Measurements from ENCODE around the gene TGFB1. TPM values are rescaled to one million over a fixed set of nuclear protein-coding genes. Genes with fewer than 3 reads are reported as not detected.

TGFB1 gene
- total RNA-seq, 1 experiment from 2014 or later: 30.1 TPM

DNA sequence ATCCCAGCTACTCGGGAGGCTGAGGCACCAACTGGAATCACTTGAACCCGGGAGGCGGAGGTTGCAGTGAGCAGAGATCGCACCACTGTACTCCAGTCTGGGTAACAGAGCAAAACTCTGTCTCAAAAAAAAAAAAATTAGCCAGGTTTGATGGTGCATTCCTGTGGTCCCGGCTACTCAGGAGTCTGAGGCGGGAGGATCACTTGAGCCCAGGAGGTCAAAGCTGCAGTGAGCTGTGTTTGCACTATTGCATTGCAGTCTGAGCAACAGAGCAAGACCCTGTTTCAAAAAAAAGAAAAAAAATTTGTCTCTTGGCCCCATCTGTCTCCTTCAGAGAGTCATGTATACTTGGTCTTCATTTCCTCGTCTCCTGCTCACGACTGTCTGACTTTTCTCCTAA lies 42.1 kb downstream of the TGFB1 start:
- Mint-ChIP-seq H3K27me3 (ENCODE audit: low read depth) (peaks cover 1% of the 10 kb centered on the region; the same call in 1 of the 2 replicates), H3K4me3 (peak overlapping the region; percentile 19 to 92; a peak in 3 of 5 replicates), H3K4me1 (peaks cover 20 to 33% of the 10 kb centered on the region in 2 experiments), H3K27ac (peak overlapping the region in 1 of 3 experiments; percentile 6; a peak in 1 of 7 replicates), H3K9me3 (peaks cover 0 to 3% of the 10 kb centered on the region in 2 experiments; a peak in 1 of 5 replicates), H3K36me3 (ENCODE audit: insufficient read depth in 1 of 3, low read depth in 3 of 3) (peaks cover 20 to 50% (median 49%) of the 10 kb centered on the region in 3 experiments)
- H2BK20ac ChIP-seq (ENCODE audit: low read depth, low read length, poor library complexity, severe bottlenecking): no peak overlapping the region
- no peak overlapping the region for H3K4ac ChIP-seq (ENCODE audit: low read depth, low read length)
- H4K20me1 ChIP-seq (ENCODE audit: control insufficient read depth, insufficient read depth, insufficient read length): peaks cover 2% of the 10 kb centered on the region
- no peak overlapping the region for H3K18ac ChIP-seq (ENCODE audit: insufficient read length, low read depth, low read length)
- no peak overlapping the region for H2BK12ac ChIP-seq (ENCODE audit: insufficient read length, low read depth, low read length)
- H2AK5ac ChIP-seq (ENCODE audit: insufficient read length, low read length): no peak overlapping the region
- H3K4me2 ChIP-seq (ENCODE audit: insufficient read depth, insufficient read length, low read length): no peak overlapping the region
- TF ChIP-seq, protein P1, sequence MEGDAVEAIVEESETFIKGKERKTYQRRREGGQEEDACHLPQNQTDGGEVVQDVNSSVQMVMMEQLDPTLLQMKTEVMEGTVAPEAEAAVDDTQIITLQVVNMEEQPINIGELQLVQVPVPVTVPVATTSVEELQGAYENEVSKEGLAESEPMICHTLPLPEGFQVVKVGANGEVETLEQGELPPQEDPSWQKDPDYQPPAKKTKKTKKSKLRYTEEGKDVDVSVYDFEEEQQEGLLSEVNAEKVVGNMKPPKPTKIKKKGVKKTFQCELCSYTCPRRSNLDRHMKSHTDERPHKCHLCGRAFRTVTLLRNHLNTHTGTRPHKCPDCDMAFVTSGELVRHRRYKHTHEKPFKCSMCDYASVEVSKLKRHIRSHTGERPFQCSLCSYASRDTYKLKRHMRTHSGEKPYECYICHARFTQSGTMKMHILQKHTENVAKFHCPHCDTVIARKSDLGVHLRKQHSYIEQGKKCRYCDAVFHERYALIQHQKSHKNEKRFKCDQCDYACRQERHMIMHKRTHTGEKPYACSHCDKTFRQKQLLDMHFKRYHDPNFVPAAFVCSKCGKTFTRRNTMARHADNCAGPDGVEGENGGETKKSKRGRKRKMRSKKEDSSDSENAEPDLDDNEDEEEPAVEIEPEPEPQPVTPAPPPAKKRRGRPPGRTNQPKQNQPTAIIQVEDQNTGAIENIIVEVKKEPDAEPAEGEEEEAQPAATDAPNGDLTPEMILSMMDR (conservative IDR thresholded peaks at IDR 0.05): no peak
- H3K27me3 ChIP-seq (ENCODE audit: insufficient read depth, low read length): no peaks in the 10 kb centered on the region
- no peak overlapping the region for H3K27ac ChIP-seq (ENCODE audit: insufficient read length, low read depth, low read length)
- no peak overlapping the region for H4K91ac ChIP-seq (ENCODE audit: insufficient read length, low read depth, low read length)
- H4K5ac ChIP-seq (ENCODE audit: insufficient read length, low read depth, low read length): no peak overlapping the region
- H2BK5ac ChIP-seq (ENCODE audit: insufficient read length, low read length): no peak overlapping the region
- no peak overlapping the region for H3K9ac ChIP-seq (ENCODE audit: extremely low read depth, insufficient read length, low read length)
- H2AFZ ChIP-seq (ENCODE audit: low read length): no peak overlapping the region
- H3K9me3 ChIP-seq (ENCODE audit: control insufficient read depth, low read depth, low read length): no peaks in the 10 kb centered on the region
- H3K14ac ChIP-seq (ENCODE audit: insufficient read depth, low read length): no peak overlapping the region
- no peak overlapping the region for H2BK15ac ChIP-seq (ENCODE audit: low read depth, low read length)
- DNase-seq: no peak
- WGBS (ENCODE audit: extremely low coverage, insufficient read length, low lambda C conversion rate): no CpG with 5 or more reads among the region's 8 CpGs
- no peak overlapping the region for H3K23ac ChIP-seq (ENCODE audit: insufficient read length, low read depth, low read length)
- H3K79me2 ChIP-seq (ENCODE audit: insufficient read depth, low read length): no peaks in the 10 kb centered on the region
- no peaks in the 10 kb centered on the region for H3K79me1 ChIP-seq (ENCODE audit: insufficient read depth, low read depth, low read length, poor library complexity, severe bottlenecking)
- peaks cover 12% of the 10 kb centered on the region for H3K23me2 ChIP-seq (ENCODE audit: insufficient read length, low read depth, low read length, poor library complexity, severe bottlenecking)
- H3T11ph ChIP-seq (ENCODE audit: low read length): no peak overlapping the region
- H3K56ac ChIP-seq (ENCODE audit: insufficient read length, low read depth, low read length): no peak overlapping the region
- no peak overlapping the region for H2BK120ac ChIP-seq (ENCODE audit: low read depth, low read length, poor library complexity, severe bottlenecking)
- no peaks in the 10 kb centered on the region for H3K4me1 ChIP-seq (ENCODE audit: insufficient read depth, low read length)
- no peak overlapping the region for H4K8ac ChIP-seq (replicated peaks; ENCODE audit: insufficient read length, low read depth, low read length)

Measured in H9 (cell line).